Vagina (tissue), 2 donors: ENCODE data around the gene ZNF552. TPM values are rescaled to one million over a fixed set of nuclear protein-coding genes. Genes with fewer than 3 reads are reported as not detected.

Experiments
- DNase-seq, 2 donors: peaks; one replicate each; pipeline ENCODE4 v3.0.0-alpha.2; 2017; ENCODE audit errors: extremely low spot score in 2 of 2
- H3K27ac ChIP-seq: fragments of 200-600 bp; sonication (generic); one replicate; pipeline ENCODE4 v1.5.1; 2019
- H3K27me3 ChIP-seq: fragments of 200-600 bp; sonication (generic); one replicate; pipeline ENCODE4 v1.5.1; 2019
- H3K36me3 ChIP-seq, 2 donors: fragments of 200-600 bp; sonication (generic); one replicate each; pipeline ENCODE4 v1.5.1; 2017 to 2019
- H3K4me1 ChIP-seq: fragments of 200-600 bp; sonication (generic); one replicate; pipeline ENCODE4 v1.5.1; 2019
- H3K4me3 ChIP-seq, 2 donors: fragments of 200-600 bp; sonication (generic); 1 replicate in 1 of 2; 2 replicates in 1 of 2; pipeline ENCODE4 v1.5.1; 2016 to 2019
- H3K9me3 ChIP-seq: fragments of 200-600 bp; sonication (generic); one replicate; pipeline ENCODE4 v1.5.1; 2019
- POLR2A ChIP-seq, 2 donors: fragments of 450-650 bp; IDR thresholded peaks; one replicate each; pipeline ENCODE4 v1.6.1; 2017; ENCODE audit warnings: antibody characterized with exemption in 2 of 2, mild to moderate bottlenecking in 2 of 2, moderate library complexity in 2 of 2
- POLR2AphosphoS5 ChIP-seq, 2 donors: sonication (generic); formaldehyde crosslinking; IDR thresholded peaks; one replicate each; pipeline ENCODE4 v1.9.0; 2017; ENCODE audit warnings: antibody characterized with exemption in 2 of 2, mild to moderate bottlenecking in 2 of 2, low read depth in 1 of 2; ENCODE audit not compliant: insufficient read depth in 1 of 2
- intact Hi-C: fragments of 100-400 bp; cut with DNase I; formaldehyde crosslinking; loops from one replicate; pipeline ENCODE4 v1.15.1; 2023
- total RNA-seq: library from RNA; depleted of rRNA; stranded (reverse); fragments of >200 nt; gene quantifications from one replicate; pipeline ENCODE4 v1.2.3, GENCODE V29; 2016
- TF ChIP-seq, protein P1 (sequence below), 3 experiments: fragments of 450-650 bp in 2 of 3; fragments of 200-600 bp in 1 of 3; sonication (generic) in 1 of 3; IDR thresholded peaks; one replicate each; pipeline ENCODE4 v1.5.1; 2017 to 2019; ENCODE audit warnings: antibody characterized with exemption in 3 of 3, mild to moderate bottlenecking in 2 of 3, moderate library complexity in 2 of 3

The ZNF552 gene
- total RNA-seq, 1 donor from 2014 or later, result 24.1 TPM

DNA sequence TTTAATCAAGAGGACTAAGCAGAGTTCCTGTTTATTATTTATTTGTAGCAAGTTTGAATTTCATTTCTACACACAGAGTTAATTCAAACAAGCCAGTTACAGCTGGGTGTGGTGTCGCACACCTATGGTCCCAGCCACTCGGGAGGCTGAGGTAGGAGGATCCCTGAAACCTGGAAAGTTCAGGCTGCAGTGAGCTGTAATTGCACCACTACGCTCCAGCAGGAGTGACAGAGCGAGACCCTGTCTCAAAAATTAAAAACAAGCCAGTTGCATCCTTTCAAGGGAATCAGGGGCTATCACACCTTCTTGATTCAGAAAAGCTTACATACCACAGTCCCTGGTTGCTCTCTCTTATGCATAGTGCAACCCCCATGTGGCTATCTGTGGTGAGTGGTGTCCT is 25.4 kb downstream of the ZNF552 start:
- Histone ChIP-seq H3K9me3 (peaks cover 38% of the 10 kb centered on the region), H3K4me1 (no peaks in the 10 kb centered on the region), H3K27ac (no peak overlapping the region), H3K4me3 (no peak overlapping the region), H3K36me3 (peaks cover 0 to 60% of the 10 kb centered on the region in 2 donors), H3K27me3 (no peaks in the 10 kb centered on the region)
- DNase-seq, result no peak
- TF ChIP-seq POLR2A (IDR thresholded peaks at IDR 0.05), result no peak
- TF ChIP-seq, protein P1, sequence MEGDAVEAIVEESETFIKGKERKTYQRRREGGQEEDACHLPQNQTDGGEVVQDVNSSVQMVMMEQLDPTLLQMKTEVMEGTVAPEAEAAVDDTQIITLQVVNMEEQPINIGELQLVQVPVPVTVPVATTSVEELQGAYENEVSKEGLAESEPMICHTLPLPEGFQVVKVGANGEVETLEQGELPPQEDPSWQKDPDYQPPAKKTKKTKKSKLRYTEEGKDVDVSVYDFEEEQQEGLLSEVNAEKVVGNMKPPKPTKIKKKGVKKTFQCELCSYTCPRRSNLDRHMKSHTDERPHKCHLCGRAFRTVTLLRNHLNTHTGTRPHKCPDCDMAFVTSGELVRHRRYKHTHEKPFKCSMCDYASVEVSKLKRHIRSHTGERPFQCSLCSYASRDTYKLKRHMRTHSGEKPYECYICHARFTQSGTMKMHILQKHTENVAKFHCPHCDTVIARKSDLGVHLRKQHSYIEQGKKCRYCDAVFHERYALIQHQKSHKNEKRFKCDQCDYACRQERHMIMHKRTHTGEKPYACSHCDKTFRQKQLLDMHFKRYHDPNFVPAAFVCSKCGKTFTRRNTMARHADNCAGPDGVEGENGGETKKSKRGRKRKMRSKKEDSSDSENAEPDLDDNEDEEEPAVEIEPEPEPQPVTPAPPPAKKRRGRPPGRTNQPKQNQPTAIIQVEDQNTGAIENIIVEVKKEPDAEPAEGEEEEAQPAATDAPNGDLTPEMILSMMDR (IDR thresholded peaks at IDR 0.05), result no peak
- no peak for TF ChIP-seq POLR2AphosphoS5 (IDR thresholded peaks at IDR 0.05; ENCODE audit: insufficient read depth in 1 of 2, low read depth in 1 of 2)
- intact Hi-C loops, result no loop called here

- H3K4me3 ChIP-seq, result no peak overlapping the region
- no peaks in the 10 kb centered on the region for H3K4me1 ChIP-seq
- H3K36me3 ChIP-seq, result peaks cover 0 to 60% of the 10 kb centered on the region in 2 donors
- H3K9me3 ChIP-seq, result peaks cover 47% of the 10 kb centered on the region
- intact Hi-C loops, result no loop called here
- H3K27ac ChIP-seq, result no peak overlapping the region
- H3K27me3 ChIP-seq, result no peaks in the 10 kb centered on the region
- TF ChIP-seq, protein P1 (IDR thresholded peaks at IDR 0.05), result no peak
- no peak for TF ChIP-seq POLR2A (IDR thresholded peaks at IDR 0.05)
- no peak for TF ChIP-seq POLR2AphosphoS5 (IDR thresholded peaks at IDR 0.05; ENCODE audit: insufficient read depth in 1 of 2, low read depth in 1 of 2)
- DNase-seq, result no peak
Observed at GRCh38 chr19:57788114-57788692, 26.5 kb downstream of the ZNF552 start.

DNA sequence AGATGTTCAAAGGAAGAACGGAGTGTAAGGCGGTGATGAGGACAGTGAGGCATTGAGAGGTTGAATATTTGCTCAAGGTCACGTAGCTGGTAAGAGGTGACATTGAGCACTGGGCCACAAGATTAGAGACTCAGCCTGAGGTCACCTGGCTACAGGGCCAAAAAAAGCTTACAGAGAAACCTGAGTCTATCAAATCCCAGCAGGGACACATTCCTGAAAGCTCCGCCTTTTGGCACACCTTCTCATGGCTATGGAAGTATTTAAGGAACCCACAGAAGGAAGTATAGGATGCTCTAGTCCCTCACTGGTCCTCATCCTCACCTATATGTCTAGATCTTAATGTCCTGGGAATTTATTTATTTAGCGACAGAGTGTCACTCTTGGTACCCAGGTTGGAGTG is 27.8 kb downstream of the ZNF552 start:
- no peak for DNase-seq
- Histone ChIP-seq H3K4me1 (no peaks in the 10 kb centered on the region), H3K27me3 (no peaks in the 10 kb centered on the region), H3K36me3 (peaks cover 0 to 61% of the 10 kb centered on the region in 2 donors), H3K4me3 (no peak overlapping the region), H3K27ac (no peak overlapping the region), H3K9me3 (peaks cover 59% of the 10 kb centered on the region)
- intact Hi-C loops, result no loop called here
- no peak for TF ChIP-seq POLR2A (IDR thresholded peaks at IDR 0.05)
- TF ChIP-seq, protein P1 (IDR thresholded peaks at IDR 0.05), result no peak
- TF ChIP-seq POLR2AphosphoS5 (IDR thresholded peaks at IDR 0.05; ENCODE audit: insufficient read depth in 1 of 2, low read depth in 1 of 2), result no peak

GRCh38 chr19:57786286-57786685 is 28.4 kb downstream of the ZNF552 start:
- Histone ChIP-seq H3K27me3 (no peaks in the 10 kb centered on the region), H3K36me3 (peaks cover 0 to 61% of the 10 kb centered on the region in 2 donors), H3K4me1 (no peaks in the 10 kb centered on the region), H3K27ac (no peak overlapping the region), H3K9me3 (peaks cover 59% of the 10 kb centered on the region), H3K4me3 (peak overlapping the region in 1 of 2 donors; percentile 11)
- no peak for DNase-seq
- intact Hi-C loops, result no loop called here
- TF ChIP-seq POLR2A (IDR thresholded peaks at IDR 0.05) (no peak), POLR2AphosphoS5 (IDR thresholded peaks at IDR 0.05; ENCODE audit: insufficient read depth in 1 of 2, low read depth in 1 of 2) (no peak)
- TF ChIP-seq, protein P1 (IDR thresholded peaks at IDR 0.05), result no peak

DNA sequence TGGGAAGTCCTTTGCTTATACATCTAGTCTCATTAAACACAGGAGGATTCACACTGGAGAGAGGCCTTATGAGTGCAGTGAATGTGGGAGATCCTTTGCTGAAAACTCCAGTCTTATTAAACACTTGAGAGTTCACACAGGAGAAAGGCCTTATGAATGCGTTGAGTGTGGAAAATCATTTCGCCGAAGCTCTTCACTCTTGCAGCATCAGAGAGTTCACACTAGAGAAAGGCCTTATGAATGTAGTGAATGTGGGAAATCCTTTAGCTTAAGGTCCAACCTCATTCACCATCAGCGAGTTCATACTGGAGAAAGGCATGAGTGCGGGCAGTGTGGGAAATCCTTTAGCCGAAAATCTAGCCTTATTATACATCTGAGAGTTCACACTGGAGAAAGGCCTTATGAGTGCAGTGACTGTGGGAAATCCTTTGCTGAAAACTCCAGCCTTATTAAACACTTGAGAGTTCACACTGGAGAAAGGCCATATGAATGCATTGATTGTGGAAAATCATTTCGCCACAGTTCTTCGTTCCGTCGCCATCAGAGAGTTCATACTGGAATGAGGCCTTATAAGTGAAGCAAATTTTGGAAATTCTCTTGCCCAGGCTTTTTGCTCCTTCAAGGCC is 35.4 kb downstream of the ZNF552 start:
- intact Hi-C loops, result no loop called here
- no peak overlapping the region for H3K27ac ChIP-seq
- no peak overlapping the region for H3K4me3 ChIP-seq
- no peaks in the 10 kb centered on the region for H3K27me3 ChIP-seq
- peaks cover 11 to 90% of the 10 kb centered on the region in 2 donors for H3K36me3 ChIP-seq
- no peak for DNase-seq
- no peaks in the 10 kb centered on the region for H3K4me1 ChIP-seq
- H3K9me3 ChIP-seq, result peaks cover 72% of the 10 kb centered on the region
- TF ChIP-seq, protein P1 (IDR thresholded peaks at IDR 0.05), result no peak
- TF ChIP-seq POLR2AphosphoS5 (IDR thresholded peaks at IDR 0.05; ENCODE audit: insufficient read depth in 1 of 2, low read depth in 1 of 2) (no peak), POLR2A (IDR thresholded peaks at IDR 0.05) (no peak)
